ENCODE measurements around the gene ERLEC1.
A peak's percentile ranks its signal among the peaks of the same experiment; 100 is the strongest.

Gene ERLEC1, protein sequence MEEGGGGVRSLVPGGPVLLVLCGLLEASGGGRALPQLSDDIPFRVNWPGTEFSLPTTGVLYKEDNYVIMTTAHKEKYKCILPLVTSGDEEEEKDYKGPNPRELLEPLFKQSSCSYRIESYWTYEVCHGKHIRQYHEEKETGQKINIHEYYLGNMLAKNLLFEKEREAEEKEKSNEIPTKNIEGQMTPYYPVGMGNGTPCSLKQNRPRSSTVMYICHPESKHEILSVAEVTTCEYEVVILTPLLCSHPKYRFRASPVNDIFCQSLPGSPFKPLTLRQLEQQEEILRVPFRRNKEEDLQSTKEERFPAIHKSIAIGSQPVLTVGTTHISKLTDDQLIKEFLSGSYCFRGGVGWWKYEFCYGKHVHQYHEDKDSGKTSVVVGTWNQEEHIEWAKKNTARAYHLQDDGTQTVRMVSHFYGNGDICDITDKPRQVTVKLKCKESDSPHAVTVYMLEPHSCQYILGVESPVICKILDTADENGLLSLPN

DNA sequence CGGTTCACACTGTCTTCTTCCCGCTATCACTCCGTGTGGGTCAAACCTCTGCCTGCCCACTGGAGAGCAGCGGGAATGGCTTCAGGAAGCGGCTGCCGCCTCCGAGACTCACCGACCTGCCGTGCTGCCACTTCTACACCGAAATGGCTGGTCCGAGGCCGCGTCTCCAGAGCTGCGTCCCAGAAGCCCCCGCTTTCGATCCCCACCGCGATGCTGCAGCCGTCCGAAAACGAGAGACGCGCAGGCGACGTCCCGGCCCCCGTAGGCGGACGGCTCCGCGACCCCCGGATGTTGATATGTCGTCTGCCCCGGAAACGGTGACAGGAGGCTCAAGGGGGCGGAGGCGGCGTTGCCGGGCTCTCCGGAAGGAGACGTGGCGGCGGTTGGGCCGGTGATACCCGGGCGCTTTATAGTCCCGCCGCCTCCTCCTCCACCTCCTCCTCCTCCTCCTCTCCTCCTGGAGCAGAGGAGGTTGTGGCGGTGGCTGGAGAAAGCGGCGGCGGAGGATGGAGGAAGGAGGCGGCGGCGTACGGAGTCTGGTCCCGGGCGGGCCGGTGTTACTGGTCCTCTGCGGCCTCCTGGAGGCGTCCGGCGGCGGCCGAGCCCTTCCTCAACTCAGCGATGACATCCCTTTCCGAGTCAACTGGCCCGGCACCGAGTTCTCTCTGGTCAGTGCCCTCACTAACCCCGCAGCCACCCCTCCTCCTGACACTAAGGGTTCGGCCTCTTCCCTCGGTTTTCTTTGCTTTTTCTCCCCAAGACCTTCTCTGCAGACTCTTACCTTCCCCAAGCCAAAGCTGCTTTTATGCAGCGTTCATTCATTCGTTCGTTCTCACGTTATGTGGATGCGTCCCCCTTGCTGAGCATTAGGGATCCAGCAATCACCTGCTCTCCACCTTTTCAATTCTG is at the start of gene ERLEC1, which contains the start of gene ASB3:
TSS of gene ERLEC1 (plus strand) at position 340 of the 909 bp plus-strand sequence. CDS start at position 507, 167 bp downstream.
TSS of gene ASB3 (minus strand) at position 249 of the 909 bp plus-strand sequence. CDS start 21,381 bp downstream, outside the sequence.
- Histone ChIP-seq H3K27me3 (ENCODE audit: insufficient read depth, low read depth) (no peaks in the 10 kb centered on the region), H3K27ac (peak within 1 kb of the TSS; percentile 70), H3K9ac (peak within 1 kb of the TSS; percentile 83), H3K79me2 (ENCODE audit: insufficient read depth, low read depth) (peaks cover 86% of the 10 kb centered on the region), H2AFZ (ENCODE audit: low read depth) (peak within 1 kb of the TSS; percentile 85), H3K36me3 (ENCODE audit: insufficient read depth) (no peaks in the 10 kb centered on the region), H3K4me2 (peak within 1 kb of the TSS; percentile 97), H3K4me1 (ENCODE audit: low read depth, poor library complexity, severe bottlenecking) (peaks cover 57% of the 10 kb centered on the region), H4K20me1 (ENCODE audit: insufficient read depth) (no peaks in the 10 kb centered on the region), H3K4me3 (IDR thresholded peaks at IDR 0.05; ENCODE audit: insufficient read depth, low read depth, low read length) (peak within 1 kb of the TSS; percentile 58)
- TF ChIP-seq, protein P1, sequence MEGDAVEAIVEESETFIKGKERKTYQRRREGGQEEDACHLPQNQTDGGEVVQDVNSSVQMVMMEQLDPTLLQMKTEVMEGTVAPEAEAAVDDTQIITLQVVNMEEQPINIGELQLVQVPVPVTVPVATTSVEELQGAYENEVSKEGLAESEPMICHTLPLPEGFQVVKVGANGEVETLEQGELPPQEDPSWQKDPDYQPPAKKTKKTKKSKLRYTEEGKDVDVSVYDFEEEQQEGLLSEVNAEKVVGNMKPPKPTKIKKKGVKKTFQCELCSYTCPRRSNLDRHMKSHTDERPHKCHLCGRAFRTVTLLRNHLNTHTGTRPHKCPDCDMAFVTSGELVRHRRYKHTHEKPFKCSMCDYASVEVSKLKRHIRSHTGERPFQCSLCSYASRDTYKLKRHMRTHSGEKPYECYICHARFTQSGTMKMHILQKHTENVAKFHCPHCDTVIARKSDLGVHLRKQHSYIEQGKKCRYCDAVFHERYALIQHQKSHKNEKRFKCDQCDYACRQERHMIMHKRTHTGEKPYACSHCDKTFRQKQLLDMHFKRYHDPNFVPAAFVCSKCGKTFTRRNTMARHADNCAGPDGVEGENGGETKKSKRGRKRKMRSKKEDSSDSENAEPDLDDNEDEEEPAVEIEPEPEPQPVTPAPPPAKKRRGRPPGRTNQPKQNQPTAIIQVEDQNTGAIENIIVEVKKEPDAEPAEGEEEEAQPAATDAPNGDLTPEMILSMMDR (conservative IDR thresholded peaks at IDR 0.05; ENCODE audit: low read depth, low read length) = no peak

DNA sequence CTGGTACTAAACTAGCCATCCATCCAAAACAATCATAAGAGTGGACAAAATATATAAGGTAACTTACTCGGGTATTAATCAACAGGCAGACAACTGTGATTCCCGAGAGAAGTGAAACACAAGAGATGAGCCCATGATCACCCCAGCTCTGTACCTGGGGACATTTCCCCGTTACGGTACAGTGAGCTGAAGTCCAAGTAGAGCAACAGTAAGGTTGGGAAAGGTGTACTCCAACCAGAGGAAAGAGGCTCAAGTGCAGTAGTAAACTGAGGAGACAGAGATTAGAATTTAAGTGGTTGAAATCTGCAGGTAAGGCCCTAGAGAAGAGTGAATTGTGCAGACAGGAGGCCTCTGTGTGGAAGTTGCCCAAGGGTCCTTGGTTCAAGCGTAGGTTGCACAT is 49.8 kb upstream of the ERLEC1 start:
- Histone ChIP-seq H3K4me1 (ENCODE audit: low read depth, poor library complexity, severe bottlenecking) (no peaks in the 10 kb centered on the region), H3K4me3 (IDR thresholded peaks at IDR 0.05; ENCODE audit: insufficient read depth, low read depth, low read length) (no peak overlapping the region), H4K20me1 (ENCODE audit: insufficient read depth) (no peaks in the 10 kb centered on the region), H3K9ac (no peak overlapping the region), H3K27me3 (ENCODE audit: insufficient read depth, low read depth) (no peaks in the 10 kb centered on the region), H3K36me3 (ENCODE audit: insufficient read depth) (no peaks in the 10 kb centered on the region), H3K27ac (no peak overlapping the region), H3K4me2 (no peak overlapping the region), H2AFZ (ENCODE audit: low read depth) (no peak overlapping the region), H3K79me2 (ENCODE audit: insufficient read depth, low read depth) (no peaks in the 10 kb centered on the region)
- TF ChIP-seq, protein P1 (conservative IDR thresholded peaks at IDR 0.05; ENCODE audit: low read depth, low read length) = no peak

DNA sequence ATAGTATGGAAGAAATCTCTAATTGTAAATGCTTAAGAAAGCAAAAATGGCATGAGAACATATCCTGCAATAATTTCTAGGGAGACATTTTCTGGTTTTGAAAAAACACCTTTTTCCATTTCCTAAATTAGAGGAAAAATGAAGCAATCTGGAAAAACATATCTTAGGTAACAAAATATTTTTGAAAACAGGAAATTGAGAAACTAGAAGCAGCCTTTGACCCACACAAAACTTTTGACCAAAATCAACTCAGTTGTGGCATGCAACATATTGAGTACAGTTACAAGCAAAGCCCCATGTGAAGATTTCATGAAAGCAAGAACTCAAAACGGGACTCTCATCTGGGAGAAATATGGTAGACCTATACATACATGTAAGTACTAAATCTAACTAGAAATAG is 47.8 kb upstream of the ERLEC1 start:
- Histone ChIP-seq H3K36me3 (ENCODE audit: insufficient read depth) (no peaks in the 10 kb centered on the region), H3K4me3 (IDR thresholded peaks at IDR 0.05; ENCODE audit: insufficient read depth, low read depth, low read length) (no peak overlapping the region)

DNA sequence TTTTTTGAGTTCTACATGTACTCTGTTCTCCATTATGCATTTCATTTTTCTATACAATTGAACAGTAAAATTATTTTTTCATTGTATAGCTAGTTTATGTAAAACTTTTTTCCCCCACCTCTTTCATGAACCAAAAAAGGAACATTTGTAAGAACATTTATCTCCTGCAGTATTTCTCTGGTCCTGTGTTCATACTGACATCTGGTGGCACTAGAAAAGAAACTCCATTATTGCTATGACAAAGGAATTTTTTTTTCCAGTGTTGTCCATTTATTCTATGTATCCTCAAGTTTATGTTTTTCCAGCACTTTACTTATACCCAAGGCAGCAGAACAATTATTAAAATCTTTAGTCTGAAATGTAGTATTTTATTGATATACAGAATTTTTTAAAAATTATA is 46.7 kb upstream of the ERLEC1 start:
- Histone ChIP-seq H3K79me2 (ENCODE audit: insufficient read depth, low read depth) (no peaks in the 10 kb centered on the region), H3K27me3 (ENCODE audit: insufficient read depth, low read depth) (no peaks in the 10 kb centered on the region), H3K9ac (no peak overlapping the region), H3K27ac (no peak overlapping the region), H3K4me3 (IDR thresholded peaks at IDR 0.05; ENCODE audit: insufficient read depth, low read depth, low read length) (no peak overlapping the region), H3K36me3 (ENCODE audit: insufficient read depth) (no peaks in the 10 kb centered on the region), H3K4me2 (no peak overlapping the region), H4K20me1 (ENCODE audit: insufficient read depth) (no peaks in the 10 kb centered on the region), H3K4me1 (ENCODE audit: low read depth, poor library complexity, severe bottlenecking) (no peaks in the 10 kb centered on the region), H2AFZ (ENCODE audit: low read depth) (no peak overlapping the region)
- TF ChIP-seq, protein P1 (conservative IDR thresholded peaks at IDR 0.05; ENCODE audit: low read depth, low read length) = peak; percentile 37; the same call in 1 of the 2 replicates

More for the DNA sequence above, 47.8 kb upstream of the ERLEC1 start:
- TF ChIP-seq, protein P1 (conservative IDR thresholded peaks at IDR 0.05; ENCODE audit: low read depth, low read length) = no peak
- no peaks in the 10 kb centered on the region for H3K79me2 ChIP-seq (ENCODE audit: insufficient read depth, low read depth)
- no peak overlapping the region for H3K9ac ChIP-seq
- H2AFZ ChIP-seq (ENCODE audit: low read depth) = no peak overlapping the region
- no peak overlapping the region for H3K27ac ChIP-seq
- H3K4me1 ChIP-seq (ENCODE audit: low read depth, poor library complexity, severe bottlenecking) = no peaks in the 10 kb centered on the region
- no peak overlapping the region for H3K4me2 ChIP-seq
- no peaks in the 10 kb centered on the region for H3K27me3 ChIP-seq (ENCODE audit: insufficient read depth, low read depth)
- no peaks in the 10 kb centered on the region for H4K20me1 ChIP-seq (ENCODE audit: insufficient read depth)
